NCI-H1436 (cell line): ENCODE data around the gene CSNK2B.

Experiments used
- DNase-seq: peaks from one replicate; lab custom pipeline; 2025; lab: John Stamatoyannopoulos, UW

CSNK2B gene

GRCh38 chr6:31665501-31666336 lies at the start of gene CSNK2B:
TSS of gene CSNK2B (plus strand) at chr6:31666080. CDS start at chr6:31666832, 752 bp downstream.
- peak; percentile 96 for DNase-seq

- no peak for DNase-seq
Observed at GRCh38 chr6:31617010-31617409, 48.9 kb upstream of the CSNK2B start.

- DNase-seq = peak; percentile 98
Observed at GRCh38 chr6:31619805-31620585, 45.9 kb upstream of the CSNK2B start.

- DNase-seq = peak; percentile 79
Observed at GRCh38 chr6:31620586-31621319, 45.1 kb upstream of the CSNK2B start, which contains the start of gene PRRC2A. TSS of gene PRRC2A (plus strand) at chr6:31620715. CDS start at chr6:31622790, 2,075 bp downstream.

- no peak for DNase-seq
Observed at GRCh38 chr6:31621320-31621939, 44.5 kb upstream of the CSNK2B start.

GRCh38 chr6:31621991-31622390 lies 43.9 kb upstream of the CSNK2B start:
- no peak for DNase-seq

- no peak for DNase-seq
Observed at GRCh38 chr6:31622684-31623091, 43.2 kb upstream of the CSNK2B start.

GRCh38 chr6:31624070-31624469 lies 41.8 kb upstream of the CSNK2B start:
- DNase-seq = no peak

GRCh38 chr6:31626952-31627351 lies 38.9 kb upstream of the CSNK2B start:
- DNase-seq = no peak

- DNase-seq = no peak
Observed at GRCh38 chr6:31627690-31628287, 38.1 kb upstream of the CSNK2B start.

GRCh38 chr6:31629014-31629413 lies 36.9 kb upstream of the CSNK2B start:
- no peak for DNase-seq

- DNase-seq = no peak
Observed at GRCh38 chr6:31630177-31630934, 35.5 kb upstream of the CSNK2B start.

- DNase-seq = no peak
Observed at GRCh38 chr6:31631209-31631608, 34.7 kb upstream of the CSNK2B start.

GRCh38 chr6:31631681-31632278 lies 34.1 kb upstream of the CSNK2B start:
- DNase-seq = no peak

GRCh38 chr6:31632279-31632946 lies 33.5 kb upstream of the CSNK2B start:
- DNase-seq = no peak

GRCh38 chr6:31633447-31633846 lies 32.4 kb upstream of the CSNK2B start:
- DNase-seq = no peak

GRCh38 chr6:31634131-31634530 lies 31.7 kb upstream of the CSNK2B start:
- DNase-seq = no peak

GRCh38 chr6:31634969-31635575 lies 30.8 kb upstream of the CSNK2B start:
- DNase-seq = no peak
